ENCODE data around the gene LBP. TPM values are rescaled to one million over a fixed set of nuclear protein-coding genes. Genes with fewer than 3 reads are reported as not detected.

The LBP gene
- total and polyA plus RNA-seq, 8 donors: 0.16 to 1.9 (median 0.30) TPM; not detected in 3

GRCh38 chr20:38325905-38326304 lies 20.4 kb upstream of the LBP start:
- Histone ChIP-seq H3K36me3 (no peaks in the 10 kb centered on the region), H3K27me3 (no peaks in the 10 kb centered on the region), H3K27ac (no peak overlapping the region), H3K4me1 (no peaks in the 10 kb centered on the region), H3K4me3 (no peak overlapping the region), H3K9me3 (no peaks in the 10 kb centered on the region)
- whole genome bisulfite sequencing, 2 donors: 65 to 72% methylated on average over 3 of the region's 3 CpGs
- no peak for TF ChIP-seq CTCF (IDR thresholded peaks at IDR 0.05)
- DNase-seq (no peak), FAIRE-seq (no peak), ATAC-seq (no peak)
- intact Hi-C loops (cut with DNase I): no loop called here

- ATAC-seq (no peak), DNase-seq (no peak), FAIRE-seq (no peak)
- Histone ChIP-seq H3K4me3 (no peak overlapping the region), H3K27ac (no peak overlapping the region), H3K9me3 (no peaks in the 10 kb centered on the region), H3K4me1 (no peaks in the 10 kb centered on the region), H3K27me3 (no peaks in the 10 kb centered on the region), H3K36me3 (no peaks in the 10 kb centered on the region)
- intact Hi-C loops (cut with DNase I): no loop called here
- TF ChIP-seq CTCF (IDR thresholded peaks at IDR 0.05): no peak
- 68 to 73% methylated on average over 7 of the region's 7 CpGs for WGBS, 2 donors
These were observed 20.0 kb upstream of the LBP start for GRCh38 chr20:38326309-38326708.

- Histone ChIP-seq H3K9me3 (no peaks in the 10 kb centered on the region), H3K27ac (no peak overlapping the region), H3K27me3 (no peaks in the 10 kb centered on the region), H3K36me3 (no peaks in the 10 kb centered on the region), H3K4me1 (no peaks in the 10 kb centered on the region), H3K4me3 (no peak overlapping the region)
- DNase-seq: no peak
- intact Hi-C loops (cut with DNase I): no loop called here
- no peak for TF ChIP-seq CTCF (IDR thresholded peaks at IDR 0.05)
- no peak for FAIRE-seq
- 24 to 35% methylated on average over 3 of the region's 3 CpGs for WGBS, 2 donors
- no peak for ATAC-seq
These were observed 15.6 kb upstream of the LBP start for GRCh38 chr20:38330638-38331037.

- Histone ChIP-seq H3K9me3 (no peaks in the 10 kb centered on the region), H3K36me3 (no peaks in the 10 kb centered on the region), H3K4me1 (no peaks in the 10 kb centered on the region), H3K27me3 (no peaks in the 10 kb centered on the region), H3K27ac (no peak overlapping the region), H3K4me3 (no peak overlapping the region)
- ATAC-seq (no peak), DNase-seq (no peak), FAIRE-seq (no peak)
- no peak for TF ChIP-seq CTCF (IDR thresholded peaks at IDR 0.05)
- intact Hi-C loops (cut with DNase I): no loop called here
These were observed 15.0 kb upstream of the LBP start for GRCh38 chr20:38331245-38331644.

GRCh38 chr20:38331814-38332213 lies 14.5 kb upstream of the LBP start:
- FAIRE-seq: no peak
- TF ChIP-seq CTCF (IDR thresholded peaks at IDR 0.05): no peak
- no peak overlapping the region for H3K4me3 ChIP-seq
- no peak for DNase-seq
- no peaks in the 10 kb centered on the region for H3K27me3 ChIP-seq
- H3K27ac ChIP-seq: no peak overlapping the region
- H3K4me1 ChIP-seq: no peaks in the 10 kb centered on the region
- 64 to 71% methylated on average over 8 of the region's 8 CpGs for WGBS, 2 donors
- no peaks in the 10 kb centered on the region for H3K9me3 ChIP-seq
- intact Hi-C loops (cut with DNase I): no loop called here
- no peak for ATAC-seq
- no peaks in the 10 kb centered on the region for H3K36me3 ChIP-seq
